HEK293 (cell line): ENCODE results near the gene HOTAIR.
A peak's percentile ranks its signal among the peaks of the same experiment; 100 is the strongest.

Experiments
- EGR2 ChIP-seq: fragments of 450-650 bp; formaldehyde crosslinking; IDR thresholded peaks from 2 replicates; pipeline ENCODE4 v1.5.1; 2016; ENCODE audit warnings: low read depth, missing biosample characterization, missing genetic modification characterization
- FEZF1 ChIP-seq: fragments of 450-650 bp; formaldehyde crosslinking; IDR thresholded peaks from 2 replicates; pipeline ENCODE4 v1.5.1; 2016; ENCODE audit warnings: missing biosample characterization, missing genetic modification characterization
- KLF17 ChIP-seq: fragments of 450-650 bp; formaldehyde crosslinking; IDR thresholded peaks from 2 replicates; pipeline ENCODE4 v1.5.1; 2016; ENCODE audit warnings: missing biosample characterization, missing genetic modification characterization
- KLF8 ChIP-seq: fragments of 450-650 bp; formaldehyde crosslinking; IDR thresholded peaks from 2 replicates; pipeline ENCODE4 v1.5.1; 2016; ENCODE audit warnings: missing biosample characterization, missing genetic modification characterization
- REST ChIP-seq: fragments of 450-650 bp; formaldehyde crosslinking; IDR thresholded peaks from 2 replicates; pipeline ENCODE4 v1.5.1; 2016; ENCODE audit warnings: missing biosample characterization, missing genetic modification characterization
- WT1 ChIP-seq: fragments of 450-650 bp; formaldehyde crosslinking; IDR thresholded peaks from 2 replicates; pipeline ENCODE4 v1.5.1; 2016; ENCODE audit warnings: missing biosample characterization, missing genetic modification characterization
- ZBTB44 ChIP-seq: fragments of 450-650 bp; IDR thresholded peaks from 2 replicates; pipeline ENCODE4 v1.5.1; 2018; ENCODE audit warnings: missing biosample characterization, mild to moderate bottlenecking, missing genetic modification characterization
- ZNF10 ChIP-seq: fragments of 450-650 bp; formaldehyde crosslinking; IDR thresholded peaks from 2 replicates; pipeline ENCODE4 v1.5.1; 2017; ENCODE audit warnings: missing biosample characterization, missing genetic modification characterization
- ZNF214 ChIP-seq: fragments of 450-650 bp; formaldehyde crosslinking; IDR thresholded peaks from 2 replicates; pipeline ENCODE4 v1.5.1; 2017; ENCODE audit warnings: missing biosample characterization, mild to moderate bottlenecking, missing genetic modification characterization, borderline replicate concordance
- ZNF23 ChIP-seq: fragments of 450-650 bp; formaldehyde crosslinking; IDR thresholded peaks from 2 replicates; pipeline ENCODE4 v1.5.1; 2016; ENCODE audit warnings: missing biosample characterization, missing genetic modification characterization, borderline replicate concordance
- ZNF248 ChIP-seq: fragments of 450-650 bp; formaldehyde crosslinking; IDR thresholded peaks from 2 replicates; pipeline ENCODE4 v1.5.1; 2017; ENCODE audit warnings: missing biosample characterization, missing genetic modification characterization
- ZNF266 ChIP-seq: fragments of 450-650 bp; formaldehyde crosslinking; IDR thresholded peaks from 2 replicates; pipeline ENCODE4 v1.5.1; 2016; ENCODE audit warnings: missing biosample characterization, missing genetic modification characterization, low read depth
- ZNF354C ChIP-seq: fragments of 450-650 bp; formaldehyde crosslinking; IDR thresholded peaks from 2 replicates; pipeline ENCODE4 v1.5.1; 2016; ENCODE audit warnings: missing biosample characterization, missing genetic modification characterization, low read depth, borderline replicate concordance
- ZNF433 ChIP-seq: fragments of 450-650 bp; formaldehyde crosslinking; IDR thresholded peaks from 2 replicates; pipeline ENCODE4 v1.5.1; 2016; ENCODE audit warnings: missing biosample characterization, missing genetic modification characterization, low read depth
- ZNF514 ChIP-seq: fragments of 450-650 bp; formaldehyde crosslinking; IDR thresholded peaks from 2 replicates; pipeline ENCODE4 v1.5.1; 2016; ENCODE audit warnings: missing biosample characterization, missing genetic modification characterization
- ZNF521 ChIP-seq: fragments of 450-650 bp; formaldehyde crosslinking; IDR thresholded peaks from 2 replicates; pipeline ENCODE4 v1.5.1; 2017; ENCODE audit warnings: missing biosample characterization, mild to moderate bottlenecking, missing genetic modification characterization
- ZNF600 ChIP-seq: fragments of 450-650 bp; formaldehyde crosslinking; IDR thresholded peaks from 2 replicates; pipeline ENCODE4 v1.5.1; 2016; ENCODE audit warnings: missing biosample characterization, missing genetic modification characterization
- ZNF610 ChIP-seq: fragments of 450-650 bp; formaldehyde crosslinking; IDR thresholded peaks from 2 replicates; pipeline ENCODE4 v1.5.1; 2016; ENCODE audit warnings: missing biosample characterization, missing genetic modification characterization, borderline replicate concordance
- ZNF623 ChIP-seq: fragments of 450-650 bp; formaldehyde crosslinking; IDR thresholded peaks from 2 replicates; pipeline ENCODE4 v1.5.1; 2016; ENCODE audit warnings: missing biosample characterization, missing genetic modification characterization
- ZNF654 ChIP-seq: fragments of 450-650 bp; formaldehyde crosslinking; IDR thresholded peaks from 2 replicates; pipeline ENCODE4 v1.5.1; 2016; ENCODE audit warnings: low read depth, missing biosample characterization, missing genetic modification characterization
- ZNF701 ChIP-seq: fragments of 450-650 bp; formaldehyde crosslinking; IDR thresholded peaks from 2 replicates; pipeline ENCODE4 v1.5.1; 2016; ENCODE audit warnings: missing biosample characterization, missing genetic modification characterization
- ZSCAN18 ChIP-seq: fragments of 450-650 bp; formaldehyde crosslinking; IDR thresholded peaks from 2 replicates; pipeline ENCODE4 v1.5.1; 2016; ENCODE audit warnings: missing biosample characterization, missing genetic modification characterization
- ZXDB ChIP-seq: fragments of 450-650 bp; formaldehyde crosslinking; IDR thresholded peaks from 2 replicates; pipeline ENCODE4 v1.5.1; 2016; ENCODE audit warnings: missing biosample characterization, missing genetic modification characterization
- TF ChIP-seq, protein P1 (sequence below): fragments of 450-650 bp; formaldehyde crosslinking; IDR thresholded peaks from 2 replicates; pipeline ENCODE4 v1.5.1; 2016; ENCODE audit warnings: missing biosample characterization, missing genetic modification characterization
- TF ChIP-seq, protein P2 (sequence below): fragments of 450-650 bp; formaldehyde crosslinking; IDR thresholded peaks from 2 replicates; pipeline ENCODE4 v1.5.1; 2016; ENCODE audit warnings: missing biosample characterization, missing genetic modification characterization
- TF ChIP-seq, protein P3 (sequence below): fragments of 450-650 bp; formaldehyde crosslinking; IDR thresholded peaks from 2 replicates; pipeline ENCODE4 v1.5.1; 2016; ENCODE audit warnings: missing biosample characterization, missing genetic modification characterization

The HOTAIR gene

GRCh38 chr12:54010972-54011664 lies 36.4 kb upstream of the HOTAIR start (continued):
- TF ChIP-seq, protein P1, sequence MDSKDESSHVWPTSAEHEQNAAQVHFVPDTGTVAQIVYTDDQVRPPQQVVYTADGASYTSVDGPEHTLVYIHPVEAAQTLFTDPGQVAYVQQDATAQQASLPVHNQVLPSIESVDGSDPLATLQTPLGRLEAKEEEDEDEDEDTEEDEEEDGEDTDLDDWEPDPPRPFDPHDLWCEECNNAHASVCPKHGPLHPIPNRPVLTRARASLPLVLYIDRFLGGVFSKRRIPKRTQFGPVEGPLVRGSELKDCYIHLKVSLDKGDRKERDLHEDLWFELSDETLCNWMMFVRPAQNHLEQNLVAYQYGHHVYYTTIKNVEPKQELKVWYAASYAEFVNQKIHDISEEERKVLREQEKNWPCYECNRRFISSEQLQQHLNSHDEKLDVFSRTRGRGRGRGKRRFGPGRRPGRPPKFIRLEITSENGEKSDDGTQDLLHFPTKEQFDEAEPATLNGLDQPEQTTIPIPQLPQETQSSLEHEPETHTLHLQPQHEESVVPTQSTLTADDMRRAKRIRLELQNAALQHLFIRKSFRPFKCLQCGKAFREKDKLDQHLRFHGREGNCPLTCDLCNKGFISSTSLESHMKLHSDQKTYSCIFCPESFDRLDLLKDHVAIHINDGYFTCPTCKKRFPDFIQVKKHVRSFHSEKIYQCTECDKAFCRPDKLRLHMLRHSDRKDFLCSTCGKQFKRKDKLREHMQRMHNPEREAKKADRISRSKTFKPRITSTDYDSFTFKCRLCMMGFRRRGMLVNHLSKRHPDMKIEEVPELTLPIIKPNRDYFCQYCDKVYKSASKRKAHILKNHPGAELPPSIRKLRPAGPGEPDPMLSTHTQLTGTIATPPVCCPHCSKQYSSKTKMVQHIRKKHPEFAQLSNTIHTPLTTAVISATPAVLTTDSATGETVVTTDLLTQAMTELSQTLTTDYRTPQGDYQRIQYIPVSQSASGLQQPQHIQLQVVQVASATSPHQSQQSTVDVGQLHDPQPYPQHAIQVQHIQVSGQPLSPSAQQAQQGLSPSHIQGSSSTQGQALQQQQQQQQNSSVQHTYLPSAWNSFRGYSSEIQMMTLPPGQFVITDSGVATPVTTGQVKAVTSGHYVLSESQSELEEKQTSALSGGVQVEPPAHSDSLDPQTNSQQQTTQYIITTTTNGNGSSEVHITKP, result no peak
- TF ChIP-seq ZNF610 (tag by site-specific recombination) (no peak), KLF17 (tag by site-specific recombination) (0 out of 2 replicates have a peak, but pooled peaks have one; percentile 16), ZNF600 (tag by site-specific recombination) (peak; percentile 35; the same call in 1 of the 2 replicates), ZNF214 (tag by site-specific recombination) (no peak), ZNF433 (tag by site-specific recombination) (no peak), FEZF1 (peak; percentile 87), ZNF23 (tag by site-specific recombination) (no peak), ZNF248 (tag by site-specific recombination) (no peak), ZNF354C (tag by site-specific recombination) (no peak), WT1 (tag by site-specific recombination) (peak; percentile 75), KLF8 (tag by site-specific recombination) (no peak), ZNF514 (no peak), ZNF623 (tag by site-specific recombination) (no peak), ZBTB44 (tag by site-specific recombination) (peak; percentile 80), EGR2 (tag by site-specific recombination) (no peak), ZNF10 (tag by site-specific recombination) (no peak), ZNF654 (tag by site-specific recombination) (0 out of 2 replicates have a peak, but pooled peaks have one; percentile 5), ZNF266 (tag by site-specific recombination) (no peak), ZXDB (tag by site-specific recombination) (peak; percentile 25), REST (tag by site-specific recombination) (peak; percentile 53), ZNF701 (tag by site-specific recombination) (no peak), ZSCAN18 (no peak), ZNF521 (tag by site-specific recombination) (no peak)
- TF ChIP-seq, protein P2, sequence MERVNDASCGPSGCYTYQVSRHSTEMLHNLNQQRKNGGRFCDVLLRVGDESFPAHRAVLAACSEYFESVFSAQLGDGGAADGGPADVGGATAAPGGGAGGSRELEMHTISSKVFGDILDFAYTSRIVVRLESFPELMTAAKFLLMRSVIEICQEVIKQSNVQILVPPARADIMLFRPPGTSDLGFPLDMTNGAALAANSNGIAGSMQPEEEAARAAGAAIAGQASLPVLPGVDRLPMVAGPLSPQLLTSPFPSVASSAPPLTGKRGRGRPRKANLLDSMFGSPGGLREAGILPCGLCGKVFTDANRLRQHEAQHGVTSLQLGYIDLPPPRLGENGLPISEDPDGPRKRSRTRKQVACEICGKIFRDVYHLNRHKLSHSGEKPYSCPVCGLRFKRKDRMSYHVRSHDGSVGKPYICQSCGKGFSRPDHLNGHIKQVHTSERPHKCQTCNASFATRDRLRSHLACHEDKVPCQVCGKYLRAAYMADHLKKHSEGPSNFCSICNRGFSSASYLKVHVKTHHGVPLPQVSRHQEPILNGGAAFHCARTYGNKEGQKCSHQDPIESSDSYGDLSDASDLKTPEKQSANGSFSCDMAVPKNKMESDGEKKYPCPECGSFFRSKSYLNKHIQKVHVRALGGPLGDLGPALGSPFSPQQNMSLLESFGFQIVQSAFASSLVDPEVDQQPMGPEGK (tag by site-specific recombination), result peak; percentile 68
- TF ChIP-seq, protein P3, sequence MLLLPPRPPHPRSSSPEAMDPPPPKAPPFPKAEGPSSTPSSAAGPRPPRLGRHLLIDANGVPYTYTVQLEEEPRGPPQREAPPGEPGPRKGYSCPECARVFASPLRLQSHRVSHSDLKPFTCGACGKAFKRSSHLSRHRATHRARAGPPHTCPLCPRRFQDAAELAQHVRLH (tag by site-specific recombination), result peak; percentile 86; the same call in 1 of the 2 replicates
